ENCODE results near the gene CTNS.

CTNS gene

GRCh38 chr17:3659541-3660111 lies 23.1 kb downstream of the CTNS start:
- DNase-seq = peak; percentile 14

- peak; percentile 55 for DNase-seq
Measured at GRCh38 chr17:3660311-3660891, 23.8 kb downstream of the CTNS start.

GRCh38 chr17:3663102-3664011 lies 26.8 kb downstream of the CTNS start:
- no peak for DNase-seq

- peak; percentile 49 for DNase-seq
Measured at GRCh38 chr17:3665834-3666233, 29.3 kb downstream of the CTNS start.

- DNase-seq = no peak
Measured at GRCh38 chr17:3666516-3666915, 30.0 kb downstream of the CTNS start.

GRCh38 chr17:3667366-3668278 lies 31.1 kb downstream of the CTNS start:
- DNase-seq = peak; percentile 77

- DNase-seq = peak; percentile 98
Measured at GRCh38 chr17:3668279-3669084, 31.9 kb downstream of the CTNS start, which contains the start of the genes EMC6 and TAX1BP3. Gene EMC6, plus strand, starts transcription at chr17:3668812. Its CDS starts 335 bp downstream, at chr17:3669147. Gene TAX1BP3, minus strand, starts transcription at chr17:3668578. Its CDS starts 52 bp downstream, at chr17:3668526.

GRCh38 chr17:3669085-3669347 lies 32.5 kb downstream of the CTNS start:
- no peak for DNase-seq

GRCh38 chr17:3669548-3669947 lies 33.0 kb downstream of the CTNS start:
- no peak for DNase-seq

GRCh38 chr17:3672571-3672970 lies 36.0 kb downstream of the CTNS start:
- DNase-seq = no peak

- DNase-seq = no peak
Measured at GRCh38 chr17:3675886-3676285, 39.3 kb downstream of the CTNS start.

- no peak for DNase-seq
Measured at GRCh38 chr17:3678095-3678820, 41.7 kb downstream of the CTNS start.

- DNase-seq = no peak
Measured at GRCh38 chr17:3678821-3679530, 42.4 kb downstream of the CTNS start.

GRCh38 chr17:3679531-3680126 lies 43.1 kb downstream of the CTNS start:
- no peak for DNase-seq

- no peak for DNase-seq
Measured at GRCh38 chr17:3681057-3681456, 44.5 kb downstream of the CTNS start.

- no peak for DNase-seq
Measured at GRCh38 chr17:3681565-3681964, 45.0 kb downstream of the CTNS start.

- DNase-seq = no peak
Measured at GRCh38 chr17:3682033-3682432, 45.5 kb downstream of the CTNS start.

- no peak for DNase-seq
Measured at GRCh38 chr17:3683054-3683511, 46.5 kb downstream of the CTNS start.

- no peak for DNase-seq
Measured at GRCh38 chr17:3685174-3685573, 48.6 kb downstream of the CTNS start.

GRCh38 chr17:3688027-3688553 lies 51.5 kb downstream of the CTNS start:
- DNase-seq = no peak
